DOHH2 (cell line): ENCODE measurements around the gene PCDHB14.
A peak's percentile ranks its signal among the peaks of the same experiment; 100 is the strongest.
"Not testable (repeated sequence)": the region's sequence is repeated elsewhere in the genome, so short reads cannot be mapped to it uniquely, and the experiment has no call there.

ENCODE experiments used
- H3F3A ChIP-seq: fragments of 200-600 bp; sonication (generic), shearing (Covaris generic); 2 replicates; pipeline ENCODE4 v1.6.0; 2016; ENCODE audit warnings: antibody characterized with exemption, mild to moderate bottlenecking; ENCODE audit not compliant: control insufficient read depth, insufficient read depth
- H3K27ac ChIP-seq: fragments of 200-600 bp; sonication (generic); 2 replicates; pipeline ENCODE4 v1.5.1; 2014; ENCODE audit warnings: low read depth, mild to moderate bottlenecking, low read length, moderate library complexity
- H3K27me3 ChIP-seq: fragments of 200-600 bp; sonication (generic); 2 replicates; pipeline ENCODE4 v1.6.1; 2014; ENCODE audit warnings: mild to moderate bottlenecking, low read length, mixed read lengths; ENCODE audit not compliant: control insufficient read depth
- H3K36me3 ChIP-seq: fragments of 200-600 bp; sonication (generic); 2 replicates; pipeline ENCODE4 v1.6.1; 2014; ENCODE audit warnings: mild to moderate bottlenecking, low read length, moderate library complexity, mixed read lengths; ENCODE audit not compliant: control insufficient read depth
- H3K4me1 ChIP-seq: fragments of 200-600 bp; sonication (generic); 2 replicates; pipeline ENCODE4 v1.6.1; 2014; ENCODE audit warnings: mild to moderate bottlenecking, low read length, mixed read lengths; ENCODE audit not compliant: control insufficient read depth
- H3K4me2 ChIP-seq: fragments of 200-600 bp; sonication (generic); 2 replicates; pipeline ENCODE4 v1.6.0; 2014; ENCODE audit warnings: mild to moderate bottlenecking, low read length, moderate library complexity
- H3K4me3 ChIP-seq: fragments of 200-600 bp; sonication (generic); 2 replicates; pipeline ENCODE4 v1.5.1; 2014; ENCODE audit warnings: mild to moderate bottlenecking, low read length, mixed read lengths
- H3K79me2 ChIP-seq: fragments of 200-600 bp; sonication (generic); 2 replicates; pipeline ENCODE4 v1.6.1; 2014; ENCODE audit warnings: mild to moderate bottlenecking, low read length, mixed read lengths; ENCODE audit not compliant: control insufficient read depth
- H3K9me2 ChIP-seq: fragments of 200-600 bp; sonication (generic); replicated peaks from 2 replicates; pipeline ENCODE4 v1.6.1; 2014; ENCODE audit warnings: mild to moderate bottlenecking, low read length, mixed read lengths; ENCODE audit not compliant: control insufficient read depth
- H3K9me3 ChIP-seq: fragments of 200-600 bp; sonication (generic); 2 replicates; pipeline ENCODE4 v1.6.1; 2014; ENCODE audit warnings: antibody characterized with exemption, low read length, mixed read lengths; ENCODE audit not compliant: control insufficient read depth, insufficient read depth
- H4K20me1 ChIP-seq: fragments of 200-600 bp; sonication (generic); 2 replicates; pipeline ENCODE4 v1.6.0; 2014; ENCODE audit warnings: low read depth, mild to moderate bottlenecking, antibody characterized with exemption, low read length, moderate library complexity; ENCODE audit not compliant: control insufficient read depth, insufficient read depth
- CTCF ChIP-seq: fragments of 200-600 bp; sonication (generic); IDR thresholded peaks from one replicate; pipeline ENCODE4 v1.5.1; 2014; ENCODE audit warnings: antibody characterized with exemption, mild to moderate bottlenecking, low read depth, low read length; ENCODE audit not compliant: poor library complexity, severe bottlenecking
- EZH2phosphoT487 ChIP-seq: fragments of 200-600 bp; sonication (generic); IDR thresholded peaks from 2 replicates; pipeline ENCODE4 v1.6.1; 2017; ENCODE audit warnings: borderline replicate concordance, mild to moderate bottlenecking, antibody characterized with exemption, low read length, moderate library complexity, mixed read lengths

PCDHB14 gene

GRCh38 chr5:141223112-141223783 lies at the start of gene PCDHB14:
TSS of gene PCDHB14 (plus strand) at chr5:141223343. CDS start at chr5:141223506, 163 bp downstream.
- no peaks in the 10 kb centered on the region for H3K9me3 ChIP-seq
- no peaks in the 10 kb centered on the region for H4K20me1 ChIP-seq
- H3K27me3 ChIP-seq, result peaks cover 7% of the 10 kb centered on the region
- no peak within 1 kb of the TSS for H3K27ac ChIP-seq
- no peak within 1 kb of the TSS for H3K4me3 ChIP-seq
- H3K79me2 ChIP-seq, result no peaks in the 10 kb centered on the region
- no peaks in the 10 kb centered on the region for H3K4me1 ChIP-seq
- TF ChIP-seq EZH2phosphoT487 (no peak), CTCF (peak; percentile 49)
- H3K9me2 ChIP-seq, result no peaks in the 10 kb centered on the region
- H3K4me2 ChIP-seq, result no peak within 1 kb of the TSS
- H3K36me3 ChIP-seq, result no peaks in the 10 kb centered on the region
- H3F3A ChIP-seq, result no peaks in the 10 kb centered on the region

- not testable (repeated sequence) for H3F3A ChIP-seq, H3K79me2 ChIP-seq, H4K20me1 ChIP-seq, H3K36me3 ChIP-seq, H3K27me3 ChIP-seq, H3K4me1 ChIP-seq, H3K27ac ChIP-seq, H3K4me3 ChIP-seq, H3K4me2 ChIP-seq, H3K9me2 ChIP-seq, H3K9me3 ChIP-seq
Observed at GRCh38 chr5:141174291-141175104, 48.6 kb upstream of the PCDHB14 start.

GRCh38 chr5:141175933-141176332 lies 47.2 kb upstream of the PCDHB14 start:
- no peaks in the 10 kb centered on the region for H3K9me2 ChIP-seq
- no peak overlapping the region for H3K4me3 ChIP-seq
- H4K20me1 ChIP-seq, result no peaks in the 10 kb centered on the region
- TF ChIP-seq EZH2phosphoT487, result no peak
- TF ChIP-seq CTCF, result no peak
- H3K36me3 ChIP-seq, result no peaks in the 10 kb centered on the region
- H3K4me1 ChIP-seq, result no peaks in the 10 kb centered on the region
- no peaks in the 10 kb centered on the region for H3K9me3 ChIP-seq
- no peaks in the 10 kb centered on the region for H3K79me2 ChIP-seq
- H3K27me3 ChIP-seq, result no peaks in the 10 kb centered on the region
- H3K4me2 ChIP-seq, result no peak overlapping the region
- H3K27ac ChIP-seq, result no peak overlapping the region
- no peaks in the 10 kb centered on the region for H3F3A ChIP-seq

GRCh38 chr5:141177577-141178191 lies 45.5 kb upstream of the PCDHB14 start, which contains the start of gene PCDHB8:
TSS of gene PCDHB8 (plus strand) at chr5:141177790. CDS start at chr5:141178035, 245 bp downstream.
- H3K9me3 ChIP-seq, H3K27ac ChIP-seq, H3K4me1 ChIP-seq, H3K9me2 ChIP-seq, H3K36me3 ChIP-seq, H4K20me1 ChIP-seq, H3K4me2 ChIP-seq, H3F3A ChIP-seq, H3K27me3 ChIP-seq, H3K4me3 ChIP-seq, H3K79me2 ChIP-seq: not testable (repeated sequence)

GRCh38 chr5:141179371-141179770 lies 43.8 kb upstream of the PCDHB14 start:
- H3K4me1 ChIP-seq, H3K9me3 ChIP-seq, H3K27ac ChIP-seq, H3K4me2 ChIP-seq, H3F3A ChIP-seq, H3K4me3 ChIP-seq, H3K79me2 ChIP-seq, H3K36me3 ChIP-seq, H3K27me3 ChIP-seq, H4K20me1 ChIP-seq, H3K9me2 ChIP-seq: not testable (repeated sequence)

- H3F3A ChIP-seq, H4K20me1 ChIP-seq, H3K79me2 ChIP-seq, H3K9me3 ChIP-seq, H3K4me3 ChIP-seq, H3K9me2 ChIP-seq, H3K4me1 ChIP-seq, H3K36me3 ChIP-seq, H3K27me3 ChIP-seq, H3K27ac ChIP-seq, H3K4me2 ChIP-seq: not testable (repeated sequence)
Observed at GRCh38 chr5:141179876-141180275, 43.3 kb upstream of the PCDHB14 start.
